Stimulated activated CD4-positive, alpha-beta T cell treated with anti-CD3 and anti-CD28 coated beads, TNF-alpha, amount 100 ng/mL, for 4 hours (primary cell): ENCODE data around the gene UCP2.

Experiments
- DNase-seq, 3 experiments: peaks; one replicate each; pipeline ENCODE4 v3.0.0-alpha.2; 2020; ENCODE audit warnings: low read depth in 3 of 3

Gene UCP2

DNA sequence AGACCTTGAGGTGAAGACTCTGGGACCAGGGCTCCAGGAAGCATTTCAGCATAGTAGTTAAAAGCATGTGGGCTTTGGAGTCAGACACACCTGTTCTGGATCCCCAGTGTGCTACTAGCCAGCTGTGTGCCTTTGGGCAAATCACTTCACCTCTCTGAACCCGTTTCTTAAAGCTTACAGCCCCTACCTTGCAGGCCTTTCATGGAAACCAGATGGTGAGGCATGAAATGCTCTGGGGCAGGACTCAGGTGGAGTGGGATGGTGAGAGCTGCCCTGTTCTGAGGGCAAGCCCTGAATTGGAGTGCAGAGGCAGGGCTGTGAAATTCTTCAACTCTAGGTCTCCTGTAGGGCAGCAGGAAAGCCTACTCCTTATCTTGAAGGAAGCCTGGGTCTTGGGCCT, 10.5 kb downstream of the UCP2 start:
- no peak for DNase-seq

DNA sequence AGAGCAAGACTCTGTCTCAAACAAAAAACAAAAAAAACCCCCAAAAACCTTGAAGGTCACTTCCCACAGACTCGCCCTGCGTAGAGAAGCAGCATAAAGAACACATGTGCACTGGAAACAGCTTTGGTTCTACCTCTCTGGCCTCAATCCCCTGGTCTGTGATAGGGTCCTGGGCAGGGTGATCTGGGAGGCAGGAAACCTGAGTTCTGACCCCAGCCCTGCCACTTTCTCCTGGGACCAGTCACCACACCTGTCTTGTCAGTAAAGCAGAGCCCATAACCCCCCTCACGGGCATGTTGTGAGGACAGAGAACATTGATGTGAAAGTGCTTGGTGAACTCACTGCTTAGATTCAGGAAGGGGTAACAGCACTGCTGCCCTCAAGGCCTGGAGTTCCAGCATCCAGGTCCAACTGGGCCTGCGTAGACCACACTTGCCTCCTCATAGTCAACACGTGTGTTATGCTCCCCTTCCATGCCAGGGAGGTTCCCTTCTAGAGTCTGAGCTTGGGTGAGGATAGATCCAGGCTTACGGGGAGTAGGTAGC, 11.4 kb downstream of the UCP2 start:
- no peak for DNase-seq

DNA sequence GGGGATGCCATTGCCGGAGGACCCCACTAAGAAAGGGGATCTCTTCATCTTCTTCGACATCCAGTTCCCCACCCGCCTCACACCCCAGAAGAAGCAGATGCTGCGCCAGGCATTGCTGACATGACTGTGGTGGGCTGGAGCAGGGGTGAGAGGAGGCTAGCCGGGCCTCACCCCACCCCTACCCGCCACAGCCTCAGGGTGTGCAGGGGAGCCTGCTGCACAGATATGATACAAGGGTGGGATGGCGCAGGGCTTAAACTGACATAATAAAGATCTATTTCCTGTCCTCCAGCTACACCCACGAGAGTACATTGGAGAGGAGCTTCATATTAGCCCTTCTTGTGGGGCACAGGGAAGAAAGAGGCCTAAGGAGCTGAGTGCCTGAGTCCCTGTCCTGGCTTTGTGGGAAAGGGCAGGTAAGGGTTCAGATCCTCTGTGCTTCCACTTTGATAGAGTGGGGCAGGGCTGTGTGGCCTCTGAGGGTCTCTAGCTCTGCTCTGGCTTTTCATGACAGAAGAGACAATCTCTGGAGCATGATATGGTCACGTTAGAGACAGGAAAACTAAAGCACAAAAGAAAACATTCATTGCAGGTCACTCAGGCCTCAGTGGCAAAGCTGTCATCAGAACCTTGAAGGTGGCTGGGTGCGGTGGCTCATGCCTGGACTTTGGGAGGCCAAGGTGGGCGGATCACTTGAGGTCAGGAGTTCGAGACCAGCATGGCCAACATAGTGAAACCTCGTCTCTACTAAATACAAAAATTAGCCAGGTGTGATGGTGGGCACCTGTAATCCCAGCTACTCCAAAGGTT, 12.4 kb downstream of the UCP2 start:
- no peak for DNase-seq

DNA sequence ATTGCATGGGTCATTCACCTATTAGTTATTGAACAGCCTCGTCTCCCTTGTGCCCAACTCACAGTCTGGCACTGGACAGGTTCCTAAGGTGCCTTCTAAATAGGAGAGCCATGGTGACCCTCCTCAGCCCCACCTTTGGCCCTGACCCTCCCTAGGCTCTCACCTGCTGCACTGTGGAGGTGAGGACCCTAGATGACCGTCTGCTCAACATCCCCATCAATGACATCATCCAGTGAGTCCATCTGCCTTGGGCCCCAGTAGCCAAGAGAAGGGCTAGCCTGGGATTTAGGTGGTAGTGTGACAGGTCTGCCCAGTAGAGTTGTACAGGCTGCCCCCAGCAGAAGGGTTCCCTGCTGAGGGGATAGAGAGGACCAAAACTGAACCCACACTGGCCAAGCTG, 13.6 kb downstream of the UCP2 start:
- DNase-seq = no peak

DNA sequence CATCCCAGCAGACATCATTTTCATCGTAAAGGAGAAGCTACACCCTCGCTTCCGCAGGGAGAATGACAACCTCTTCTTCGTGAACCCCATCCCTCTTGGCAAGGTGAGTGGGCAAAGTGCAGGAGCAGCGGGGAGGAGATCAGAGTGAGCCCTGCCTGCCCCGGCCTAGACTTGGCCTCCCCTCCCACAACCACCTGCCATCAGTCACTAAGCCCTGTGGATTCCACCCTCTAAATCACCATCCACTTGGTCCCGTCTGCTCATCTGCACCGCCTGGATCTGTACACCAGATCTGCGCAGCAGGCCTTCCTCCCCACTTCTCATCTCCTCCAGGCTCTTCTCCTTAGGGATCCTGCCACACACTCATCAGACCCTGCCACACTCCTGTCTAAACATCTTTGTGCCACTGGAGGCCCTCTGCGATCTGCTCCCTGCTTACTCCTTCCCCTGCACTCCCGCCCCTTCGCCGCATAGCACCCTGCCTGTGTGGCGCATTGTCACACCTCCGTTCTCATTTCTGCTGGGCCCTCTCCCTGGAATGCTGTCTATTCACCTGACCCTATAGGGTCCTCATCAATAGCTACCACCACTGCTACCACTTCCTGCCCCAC, 14.2 kb downstream of the UCP2 start:
- no peak for DNase-seq

DNA sequence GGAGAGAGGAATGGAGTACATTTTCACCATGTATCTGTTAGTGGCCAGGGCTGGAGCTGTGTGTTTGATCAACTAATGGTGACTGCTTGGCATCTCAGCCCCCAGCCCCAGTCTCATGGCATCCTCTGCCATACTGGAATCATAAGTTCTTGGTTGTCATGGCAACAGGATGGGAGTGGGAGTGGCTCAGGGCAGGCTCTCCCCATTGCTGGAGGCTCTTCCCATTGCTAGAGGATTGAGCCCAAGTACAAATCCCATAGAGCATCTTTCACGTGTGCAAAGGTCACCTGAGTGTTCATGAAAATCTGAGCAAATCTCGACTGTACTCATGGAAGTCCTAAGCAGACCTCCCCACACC, 16.9 kb downstream of the UCP2 start:
- no peak for DNase-seq

DNA sequence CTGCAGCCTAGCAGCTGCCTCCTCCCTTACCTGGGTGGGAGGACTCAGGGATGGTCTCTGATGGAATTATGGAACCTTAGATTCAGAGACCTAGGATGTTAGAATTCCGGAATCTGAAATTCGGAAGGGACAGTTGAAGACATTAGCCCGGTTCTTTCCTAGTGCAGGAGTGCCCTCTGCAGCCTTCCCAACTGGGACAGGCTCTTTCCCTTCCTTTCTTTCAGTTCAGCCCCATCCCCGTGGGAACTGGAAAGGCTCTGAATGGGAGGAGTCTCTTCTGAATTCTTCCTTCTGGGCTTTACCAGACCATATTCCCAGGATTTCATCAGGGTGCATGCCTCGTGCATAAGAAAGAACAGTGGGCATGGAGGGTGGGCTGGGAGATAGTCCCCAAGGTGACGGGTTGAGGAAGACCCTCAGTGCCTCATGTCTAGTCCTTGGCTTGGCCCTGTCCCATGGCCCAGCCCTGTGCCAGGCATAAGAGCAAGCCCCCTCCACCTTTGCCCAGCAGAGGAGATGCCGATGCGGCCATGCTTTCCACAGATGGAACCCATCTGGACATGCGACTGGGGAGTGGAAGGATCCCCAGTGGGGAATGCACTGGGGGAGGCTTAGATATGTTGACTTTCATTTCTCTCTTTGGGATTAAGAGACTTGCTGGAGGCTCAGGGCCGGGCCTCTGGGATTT, 17.4 kb downstream of the UCP2 start:
- DNase-seq = no peak

DNA sequence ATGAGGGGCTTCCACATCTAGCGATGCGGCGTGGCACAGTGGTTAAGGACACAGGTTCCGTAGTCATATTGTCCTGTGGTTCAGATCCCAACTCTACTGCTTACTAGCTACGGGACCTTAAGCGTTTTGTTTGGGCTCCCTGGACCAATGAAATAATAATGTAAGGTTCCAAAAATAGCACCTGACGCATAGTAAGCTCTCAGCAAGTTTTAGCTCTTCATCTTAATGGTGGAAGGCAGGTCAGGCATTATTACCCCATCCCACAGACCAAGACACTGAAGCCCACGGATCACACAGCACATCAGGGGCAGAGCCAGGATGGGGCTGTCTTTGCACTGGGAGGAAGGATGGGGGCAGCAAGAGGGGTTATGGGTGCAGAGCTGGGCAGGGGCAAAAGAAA, 18.8 kb downstream of the UCP2 start:
- no peak for DNase-seq

DNA sequence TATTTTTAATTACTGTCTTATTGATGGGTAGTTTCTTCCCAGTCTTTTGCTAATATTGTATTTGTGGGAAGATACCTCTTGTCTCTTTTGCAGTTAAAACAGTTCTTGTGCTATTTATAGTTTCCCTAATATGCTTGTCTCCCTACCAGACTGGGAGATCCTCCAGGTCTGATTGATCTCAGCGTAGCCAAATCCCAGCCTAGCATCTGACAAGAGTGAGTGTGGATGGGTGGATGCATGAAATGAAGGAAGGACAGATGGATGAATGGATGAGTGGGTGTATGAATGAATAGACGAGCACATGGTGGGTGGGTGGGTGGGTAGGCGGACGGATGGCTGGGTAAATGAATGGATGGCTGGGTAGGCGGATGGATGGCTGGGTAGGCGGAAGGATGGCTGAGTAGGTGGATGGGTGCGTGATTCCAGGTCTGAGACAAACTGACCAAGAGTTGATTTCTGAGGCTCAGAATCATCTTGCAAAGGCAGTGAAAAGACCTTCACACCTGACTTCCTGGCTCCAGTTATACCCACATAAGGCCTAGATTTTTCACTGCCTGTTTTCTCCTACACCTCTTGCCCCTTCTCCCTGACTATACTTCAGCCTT, 20.4 kb downstream of the UCP2 start:
- no peak for DNase-seq

DNA sequence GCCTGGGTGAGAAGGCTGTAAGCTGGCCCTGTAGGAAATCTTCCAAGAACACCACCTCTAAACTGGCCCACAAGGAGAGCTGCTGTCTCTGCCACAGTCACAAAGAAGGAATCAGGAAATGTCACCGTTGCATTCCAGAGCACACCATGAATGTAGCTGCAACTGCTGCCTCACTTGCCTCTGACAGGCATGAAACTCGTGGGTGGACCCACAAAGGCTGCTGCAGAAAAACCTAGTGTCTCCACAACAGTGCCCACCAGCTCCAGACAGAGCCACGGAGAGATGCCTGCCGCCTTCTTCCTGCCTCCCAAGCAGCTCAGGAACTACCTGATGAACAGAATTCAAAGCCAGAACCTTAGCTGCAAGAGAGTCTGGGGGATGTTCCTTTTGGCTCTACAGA, 21.3 kb downstream of the UCP2 start:
- no peak for DNase-seq

DNA sequence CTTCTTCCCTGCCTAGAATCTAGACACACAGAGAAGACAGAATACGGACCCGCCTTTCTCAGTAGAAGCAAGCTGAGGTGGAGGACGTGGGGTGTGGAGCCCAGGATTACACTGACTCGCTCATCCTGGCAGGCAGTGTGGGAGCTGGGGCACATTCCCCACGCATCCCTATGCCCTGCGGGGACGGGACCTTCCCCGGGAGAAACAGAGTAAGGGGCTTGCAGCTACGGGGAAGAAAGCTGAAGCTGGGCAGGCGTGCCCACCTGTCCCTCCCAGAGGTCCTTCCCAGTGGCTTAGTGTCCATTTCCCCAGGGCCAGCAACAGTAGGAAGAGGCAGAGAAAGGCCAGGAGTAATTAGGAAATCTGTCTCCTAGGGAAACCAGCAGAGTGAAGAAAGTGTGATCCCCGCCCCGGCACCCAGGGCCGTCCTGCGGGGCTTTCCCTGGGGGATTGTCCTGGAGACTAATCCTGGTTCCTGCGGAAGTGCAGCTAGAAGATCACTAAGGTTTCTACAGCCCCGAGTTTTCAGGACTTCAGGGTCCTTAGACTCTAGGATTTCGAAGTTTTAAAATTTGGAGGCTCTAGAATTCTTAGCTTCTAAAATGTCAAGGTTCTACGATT, 24.0 kb downstream of the UCP2 start:
- DNase-seq = no peak

DNA sequence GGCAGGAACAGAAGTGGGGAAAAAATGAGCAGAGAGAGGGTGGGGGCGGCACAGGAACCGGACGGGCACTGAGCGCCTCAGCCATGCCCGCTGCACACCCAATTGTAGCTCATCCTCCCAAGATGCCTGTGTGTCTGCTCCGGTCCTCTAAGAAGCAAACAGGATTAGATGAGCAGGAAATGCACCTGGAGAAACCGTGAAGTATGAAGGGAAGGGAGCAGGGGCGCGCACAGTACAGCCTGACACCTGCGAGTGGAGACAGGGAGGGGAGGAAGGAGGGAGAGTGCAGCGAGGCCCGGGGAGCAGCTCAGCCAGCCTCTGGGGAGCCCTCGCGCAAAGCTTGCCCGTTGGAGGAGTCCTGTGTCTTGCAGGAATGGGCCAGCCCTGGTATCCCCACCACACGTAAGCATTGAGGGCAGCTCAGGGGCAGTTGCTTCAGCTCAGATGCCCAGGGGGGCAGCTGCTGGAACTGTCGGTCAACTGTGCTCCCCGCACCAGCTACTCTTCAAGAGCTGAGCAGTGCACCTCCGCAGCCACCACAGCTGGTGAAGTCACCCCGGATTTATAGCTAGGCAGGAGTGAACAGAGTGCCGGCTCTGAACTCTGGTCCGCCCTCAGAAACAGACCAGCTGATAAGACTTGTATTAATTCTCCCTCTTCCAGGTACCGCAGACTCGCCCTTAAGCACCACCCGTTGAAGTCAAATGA, 24.8 kb downstream of the UCP2 start:
- no peak for DNase-seq

DNA sequence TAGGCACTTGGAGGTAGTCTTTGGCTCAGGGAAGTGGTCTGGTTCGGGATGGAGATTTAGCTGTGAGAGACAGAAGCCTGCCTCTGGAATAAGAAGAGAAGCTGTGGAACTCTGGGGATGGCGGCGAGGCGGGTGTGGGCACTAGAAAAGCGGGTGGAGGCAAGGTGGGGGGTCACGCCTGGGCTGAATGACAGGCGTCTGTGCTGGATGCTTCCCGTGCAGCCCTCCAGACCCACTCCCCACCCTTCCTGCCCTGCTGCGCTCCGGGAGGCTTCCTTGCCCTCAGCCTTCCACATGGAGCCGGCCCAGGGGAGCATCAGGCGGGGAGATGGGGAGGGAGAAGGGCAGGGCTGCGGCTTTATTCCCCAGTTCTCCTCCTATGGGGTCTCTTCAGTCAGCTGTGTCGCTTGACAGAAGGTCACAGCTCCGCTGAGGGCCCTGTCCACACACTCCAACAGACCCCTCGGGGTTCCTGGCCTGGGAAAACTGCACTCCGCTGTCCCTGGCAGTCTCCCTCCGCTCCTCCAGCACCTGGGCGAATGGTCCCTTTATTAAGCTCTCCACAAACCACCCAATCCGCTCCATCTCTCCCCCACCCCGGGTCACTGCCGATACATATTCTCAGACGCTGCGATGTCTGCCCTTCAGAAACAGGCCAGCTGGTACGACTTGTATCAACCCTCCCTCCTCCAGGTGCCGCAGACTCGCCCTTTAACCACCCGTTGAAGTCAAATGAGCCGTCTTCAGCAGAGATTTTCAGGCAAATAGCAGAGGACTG, 25.6 kb downstream of the UCP2 start:
- no peak for DNase-seq

DNA sequence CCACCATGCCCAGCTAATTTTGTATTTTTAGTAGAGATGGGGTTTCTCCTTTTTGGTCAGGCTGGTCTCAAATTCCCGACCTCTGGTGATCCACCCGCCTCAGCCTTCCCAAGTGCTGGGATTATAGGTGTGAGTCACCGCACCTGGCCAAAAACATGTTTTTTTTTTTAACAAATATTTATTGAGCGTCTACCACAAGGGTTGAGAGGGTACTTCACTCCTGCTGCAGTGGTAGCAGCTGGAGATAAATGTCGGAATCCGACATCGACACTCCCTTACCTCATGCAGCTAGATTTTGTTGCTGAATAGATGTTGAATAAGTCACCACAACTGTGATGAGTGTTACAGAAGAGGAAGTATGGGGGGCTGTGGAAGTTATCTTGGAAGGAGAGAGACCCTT, 30.8 kb downstream of the UCP2 start:
- no peak for DNase-seq

DNA sequence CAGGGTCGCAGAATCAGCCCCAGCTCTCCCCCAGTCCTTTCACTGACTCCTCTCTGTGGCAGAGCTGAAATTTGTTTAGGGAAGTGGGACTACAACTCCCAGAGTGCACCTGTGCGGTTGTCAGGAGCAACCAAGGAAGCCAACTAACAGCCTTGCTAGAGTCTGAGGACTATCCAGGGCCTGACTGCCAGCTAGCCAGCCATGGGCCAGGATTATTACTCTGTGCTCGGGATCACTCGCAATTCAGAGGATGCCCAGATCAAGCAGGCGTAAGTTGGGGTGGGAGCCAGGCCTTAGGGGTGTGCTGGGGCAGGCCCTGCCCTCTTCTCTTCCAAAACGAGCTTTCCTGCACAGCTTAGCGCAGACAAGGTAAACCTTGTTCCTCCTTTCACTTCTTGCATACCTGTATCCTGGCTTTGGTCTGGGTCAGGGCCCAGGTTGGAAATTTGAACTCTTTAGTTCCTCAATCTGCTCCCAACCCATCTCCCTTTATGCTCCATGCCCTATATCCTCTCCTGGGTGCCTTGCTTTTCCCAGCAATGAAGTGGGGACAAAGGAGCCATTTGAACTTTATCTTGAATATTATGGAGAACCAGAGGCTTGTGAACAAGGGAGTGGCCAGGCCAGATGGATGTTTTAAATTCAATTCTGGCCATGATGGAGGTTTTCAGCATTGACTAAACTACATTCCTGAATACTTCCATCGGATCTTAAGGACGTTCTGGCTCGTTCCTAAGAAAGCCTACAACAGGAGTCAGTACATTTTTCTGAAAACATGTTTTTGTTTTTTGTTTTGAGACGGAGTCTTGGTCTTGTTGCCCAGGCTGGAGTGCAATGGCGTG, 31.6 kb downstream of the UCP2 start, which contains the start of gene DNAJB13:
TSS of gene DNAJB13 (plus strand) at position 158 of the 842 bp plus-strand sequence. CDS start at position 202, 44 bp downstream.
- DNase-seq = no peak

DNA sequence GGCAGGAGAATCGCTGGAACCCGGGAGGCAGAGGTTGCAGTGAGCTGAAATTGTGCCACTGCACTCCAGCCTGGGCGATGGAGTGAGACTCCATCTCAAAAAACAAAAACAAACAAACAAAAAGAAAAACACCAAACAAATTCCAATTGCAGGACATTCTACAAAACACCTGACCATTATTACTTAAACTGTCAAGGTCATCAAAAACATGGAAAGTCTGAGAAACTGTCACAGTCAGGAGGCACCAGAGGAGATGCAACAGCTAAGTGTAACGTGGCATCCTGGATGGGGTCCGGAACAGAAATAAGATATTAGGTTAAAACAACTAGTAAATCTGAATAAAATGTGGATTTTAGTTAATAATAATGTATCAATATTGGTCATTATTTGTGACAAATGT, 32.7 kb downstream of the UCP2 start:
- DNase-seq = no peak

DNA sequence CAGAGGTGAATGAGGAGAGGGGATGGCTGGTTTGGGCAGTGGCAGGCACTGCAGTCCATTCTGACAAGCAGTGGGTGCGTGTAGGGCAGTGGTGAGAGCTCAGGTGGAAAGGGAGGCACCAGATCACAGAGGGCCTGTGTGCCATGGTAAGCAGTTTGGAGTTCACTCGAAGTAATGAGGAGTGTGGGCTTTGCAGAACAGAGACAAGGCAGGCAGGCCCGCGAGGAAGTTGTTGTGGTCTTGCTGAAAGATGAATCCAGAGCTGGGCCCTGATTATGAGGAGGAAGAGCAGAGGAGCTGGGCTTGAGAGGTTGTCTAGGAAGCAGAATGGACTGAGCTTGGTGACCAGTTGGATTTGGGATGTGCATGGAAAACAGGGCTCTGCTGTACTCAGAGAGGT, 33.4 kb downstream of the UCP2 start:
- no peak for DNase-seq

DNA sequence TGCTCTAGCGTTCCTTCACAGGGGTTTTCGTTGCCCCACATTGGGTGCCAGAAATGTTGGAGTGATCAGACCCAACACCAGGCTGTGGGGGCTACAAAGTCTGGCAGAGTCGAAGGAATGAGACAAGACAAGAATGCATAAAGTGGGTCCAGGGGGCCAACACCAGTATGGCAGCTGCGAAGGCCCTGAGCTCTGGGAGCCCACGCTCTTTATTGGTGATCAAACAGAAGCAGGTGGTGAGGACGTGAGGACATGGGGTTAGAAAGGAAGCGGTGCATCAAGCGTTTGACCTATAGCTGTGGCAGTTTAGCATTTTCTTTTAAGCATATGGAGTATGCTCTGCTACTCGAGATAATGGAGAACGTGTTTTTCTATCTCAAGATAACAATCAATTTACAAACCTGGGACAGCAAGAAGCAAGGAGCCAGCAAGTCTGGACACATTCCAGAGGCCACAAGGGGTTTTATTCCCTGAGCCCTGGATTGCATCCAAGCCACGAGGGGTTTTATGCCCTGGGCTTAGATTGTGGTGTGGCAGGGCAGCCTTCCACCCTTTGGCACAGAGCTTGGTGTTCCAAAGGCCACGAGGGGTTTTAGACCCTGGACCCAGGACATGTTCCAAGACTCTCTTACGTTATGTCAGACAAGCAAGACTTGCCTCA, 35.7 kb downstream of the UCP2 start:
- no peak for DNase-seq

DNA sequence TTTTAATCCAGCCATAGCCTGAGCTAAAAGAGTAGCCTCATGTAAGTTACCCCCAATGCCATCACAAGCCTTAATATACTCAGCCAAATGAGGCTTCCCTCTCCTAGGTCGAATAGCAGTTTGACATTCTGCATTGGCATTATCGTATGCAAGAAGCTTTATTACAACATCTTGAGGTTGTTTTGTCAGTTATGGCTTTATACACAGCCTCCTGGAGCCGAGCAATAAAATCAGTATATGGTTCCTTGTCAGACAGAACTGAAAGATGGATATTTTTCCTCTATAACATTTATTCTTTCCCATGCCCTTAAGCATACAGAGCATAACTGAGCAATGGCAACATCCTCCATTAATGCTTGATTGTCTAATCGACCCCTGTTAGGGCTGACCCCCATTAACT, 37.2 kb downstream of the UCP2 start:
- DNase-seq = no peak
